Anterior cingulate cortex (tissue), 58 donors: Measurements from ENCODE around the gene NONO.
"Not testable (repeated sequence)": the region's sequence is repeated elsewhere in the genome, so short reads cannot be mapped to it uniquely, and the experiment has no call there.

Source experiments
- DNase-seq, 58 donors: peaks; one replicate each; lab custom pipeline; 2025; lab: John Stamatoyannopoulos, UW

NONO gene

GRCh38 chrX:71283403-71284143 lies at the start of gene NONO:
TSS of gene NONO (plus strand) at chrX:71283635. CDS start at chrX:71290638, 7,003 bp downstream.
- peak; percentile 37 to 95 (median 78) for DNase-seq

GRCh38 chrX:71235482-71235881 lies 48.0 kb upstream of the NONO start:
- DNase-seq, result no peak

GRCh38 chrX:71236836-71237235 lies 46.6 kb upstream of the NONO start:
- DNase-seq, result no peak

- no peak for DNase-seq
Observed at GRCh38 chrX:71239781-71240180, 43.7 kb upstream of the NONO start.

GRCh38 chrX:71241301-71241700 lies 42.1 kb upstream of the NONO start:
- no peak for DNase-seq

GRCh38 chrX:71244359-71245128 lies 38.9 kb upstream of the NONO start:
- DNase-seq, result no peak

- DNase-seq, result no peak
Observed at GRCh38 chrX:71245159-71245558, 38.3 kb upstream of the NONO start.

GRCh38 chrX:71250841-71251240 lies 32.6 kb upstream of the NONO start:
- no peak for DNase-seq

- peak in 1 of 58 donors; percentile 0 for DNase-seq
Observed at GRCh38 chrX:71251466-71251973, 31.9 kb upstream of the NONO start.

- DNase-seq, result no peak
Observed at GRCh38 chrX:71252221-71252620, 31.2 kb upstream of the NONO start.

- DNase-seq, result peak in 28 of 58 donors; percentile 0 to 29 (median 6)
Observed at GRCh38 chrX:71253253-71254091, 30.0 kb upstream of the NONO start.

GRCh38 chrX:71254092-71254963 lies 29.1 kb upstream of the NONO start, which contains the start of gene ZMYM3:
TSS of gene ZMYM3 (minus strand) at chrX:71254140. CDS start at chrX:71253255, 885 bp downstream.
- DNase-seq, result peak; percentile 9 to 90 (median 76)

- DNase-seq, result no peak
Observed at GRCh38 chrX:71256051-71256450, 27.4 kb upstream of the NONO start.

GRCh38 chrX:71256856-71257255 lies 26.6 kb upstream of the NONO start:
- DNase-seq, result no peak

- DNase-seq, result not testable (repeated sequence)
Observed at GRCh38 chrX:71268624-71269023, 14.8 kb upstream of the NONO start.

GRCh38 chrX:71269801-71270395 lies 13.5 kb upstream of the NONO start:
- no peak for DNase-seq

GRCh38 chrX:71272313-71272712 lies 11.1 kb upstream of the NONO start:
- not testable (repeated sequence) for DNase-seq

- DNase-seq, result not testable (repeated sequence)
Observed at GRCh38 chrX:71281300-71281699, 2.1 kb upstream of the NONO start.
